ENCODE measurements around the gene OSBPL5.

OSBPL5 gene

GRCh38 chr11:3197044-3197695 lies 32.1 kb upstream of the OSBPL5 start:
- no peak for DNase-seq

GRCh38 chr11:3196161-3197043 lies 31.3 kb upstream of the OSBPL5 start:
- no peak for DNase-seq

DNA sequence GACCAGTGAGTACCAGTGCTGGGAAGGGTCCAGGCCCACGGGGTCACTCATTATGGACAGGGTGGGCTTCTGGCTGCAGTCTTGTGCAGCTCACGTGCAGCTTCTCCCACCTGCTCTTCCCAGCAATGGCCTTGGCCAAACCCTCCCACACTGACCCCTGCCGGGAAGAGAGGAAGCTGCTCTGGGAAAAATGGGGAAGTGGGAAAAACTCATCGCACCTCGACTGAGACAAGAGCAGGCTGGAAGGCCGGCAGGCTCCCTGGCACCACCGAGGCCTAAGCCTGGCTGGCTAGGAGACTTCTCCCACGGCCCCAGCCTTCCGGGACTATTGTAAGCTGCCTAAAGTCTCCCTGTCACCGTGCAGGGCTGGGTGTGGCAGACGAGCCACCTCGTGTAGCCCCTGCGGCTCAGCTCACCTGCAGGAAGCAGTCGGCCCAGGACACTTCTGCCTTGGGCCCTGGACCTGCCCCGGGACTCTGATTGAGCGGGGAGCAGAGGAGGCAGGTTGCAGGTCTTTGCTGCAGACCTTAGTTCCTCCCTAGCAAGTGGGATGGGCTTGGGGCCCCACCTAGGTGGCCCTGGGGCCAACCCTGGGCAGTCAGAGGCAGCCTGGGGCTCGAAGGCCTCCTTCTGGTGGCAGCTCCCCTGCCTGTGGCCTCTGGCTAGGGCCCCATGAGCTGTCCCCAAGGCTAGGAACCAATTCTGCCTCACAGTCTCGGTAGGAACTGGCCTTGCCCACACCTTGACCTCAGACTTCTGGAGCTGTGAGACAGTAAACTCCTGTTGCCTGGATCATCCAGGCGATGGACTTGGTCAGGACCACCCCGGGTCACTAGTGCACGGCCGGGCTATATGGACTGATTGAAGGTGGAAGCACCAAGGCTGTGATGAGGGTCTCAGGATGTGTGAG lies 30.4 kb upstream of the OSBPL5 start:
- DNase-seq: no peak

GRCh38 chr11:3194016-3194816 lies 29.1 kb upstream of the OSBPL5 start:
- DNase-seq: no peak

DNA sequence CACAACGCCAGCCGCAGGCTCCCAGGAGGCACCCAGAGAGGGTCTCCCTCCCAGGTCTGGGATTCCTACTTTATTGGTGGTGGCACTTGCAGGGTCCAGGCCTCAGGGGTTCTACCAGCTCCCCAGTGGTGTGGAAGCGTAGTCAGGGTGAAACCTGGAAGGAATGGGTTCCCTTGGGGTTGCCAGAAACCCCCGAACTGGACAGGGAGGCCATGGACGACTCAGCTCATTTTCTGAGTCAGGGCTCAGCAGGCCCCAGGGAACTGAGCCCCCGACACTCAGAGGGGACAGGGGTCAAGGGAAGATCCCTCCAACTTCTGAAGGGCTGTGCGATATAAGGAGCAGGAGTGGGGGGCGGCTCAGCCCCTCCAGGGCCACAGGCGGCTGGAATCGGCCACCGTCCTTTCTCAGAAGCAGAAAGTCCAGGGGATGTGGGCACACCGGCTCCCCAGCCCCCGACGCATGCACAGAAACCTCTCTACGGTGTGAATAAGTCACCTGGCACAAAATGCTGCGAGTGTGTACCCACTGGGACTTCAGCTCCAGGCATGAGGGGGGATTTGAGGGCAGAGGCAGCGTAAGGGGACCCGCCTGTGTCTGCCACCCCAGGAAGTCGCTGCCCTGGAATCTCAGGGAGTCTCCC lies 28.4 kb upstream of the OSBPL5 start:
- DNase-seq: no peak

DNA sequence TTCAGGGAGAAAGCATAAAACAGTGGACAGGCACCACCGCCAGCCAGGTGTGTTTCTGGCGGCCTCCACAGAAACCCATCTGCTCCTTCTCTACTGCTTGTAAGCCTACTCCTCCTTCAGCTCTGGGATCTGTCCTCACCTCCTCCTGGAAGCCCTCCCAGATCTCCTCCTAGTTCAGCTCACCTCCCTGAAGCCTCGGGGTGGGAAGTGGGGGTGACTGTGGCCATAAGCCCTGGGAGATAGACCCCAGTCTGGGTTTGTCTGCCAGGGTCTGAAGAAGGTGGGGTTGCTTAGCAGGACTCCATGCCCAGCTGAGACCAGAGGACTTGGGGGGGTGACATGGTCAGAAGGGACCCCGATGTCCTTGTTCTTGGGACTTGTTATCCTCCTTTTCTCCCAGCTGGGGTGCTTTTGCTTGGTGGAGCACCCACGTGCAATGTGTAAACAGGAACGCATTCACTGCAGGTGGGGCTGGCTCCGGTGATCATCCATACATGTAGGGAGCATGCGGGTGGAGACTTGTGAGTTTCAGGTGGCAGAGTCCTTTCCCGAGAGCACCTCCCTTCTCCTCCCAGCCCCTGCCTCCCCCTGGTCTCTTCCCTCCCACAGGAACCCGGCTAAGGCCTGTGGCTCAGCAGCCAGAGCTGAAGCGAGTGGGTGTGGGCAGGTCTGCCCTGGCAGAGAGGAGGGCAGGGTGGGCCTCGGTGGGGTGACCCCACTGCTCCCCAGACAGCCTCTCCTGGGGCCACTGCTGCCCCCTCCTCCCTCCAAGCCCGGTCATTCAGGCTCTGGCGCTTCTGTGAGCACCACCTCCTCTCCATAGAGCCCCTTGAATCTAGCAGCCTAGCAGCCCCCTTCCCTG lies 27.6 kb upstream of the OSBPL5 start:
- no peak for DNase-seq

DNA sequence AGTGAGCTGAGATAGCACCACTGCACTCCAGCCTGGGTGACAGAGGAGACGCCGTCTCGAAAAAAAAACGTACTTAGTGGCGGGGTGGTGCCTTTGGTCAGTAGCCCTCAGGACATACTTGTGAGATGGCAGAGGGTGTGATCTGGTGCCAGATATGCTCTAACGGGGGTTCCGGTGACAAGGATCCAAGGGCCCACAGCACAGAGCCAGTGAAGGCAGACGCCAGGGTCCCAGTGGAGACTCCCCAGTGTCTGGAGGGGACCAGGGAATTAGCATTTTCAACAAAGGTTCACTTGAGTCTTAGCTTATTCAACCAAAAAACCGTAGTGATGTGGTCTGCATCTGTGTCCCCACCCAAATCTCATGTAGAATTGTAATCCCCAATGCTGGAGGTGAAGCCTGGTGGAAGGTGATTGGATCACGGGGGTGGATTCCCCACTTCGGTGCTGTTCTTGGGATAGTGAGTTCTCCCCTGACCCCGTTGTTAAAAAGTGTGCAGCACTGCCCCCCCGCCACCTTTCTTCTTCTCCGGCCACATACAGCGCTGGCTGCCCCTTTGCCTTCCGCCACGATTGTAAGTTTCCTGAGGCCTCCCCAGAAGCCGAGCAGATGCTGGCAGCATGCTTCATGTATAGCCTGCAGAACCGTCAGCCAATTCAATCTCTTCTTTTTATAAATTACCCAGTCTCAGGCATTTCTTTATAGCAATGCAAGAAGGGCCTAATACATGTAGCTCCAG lies 26.6 kb upstream of the OSBPL5 start:
- DNase-seq: no peak

DNA sequence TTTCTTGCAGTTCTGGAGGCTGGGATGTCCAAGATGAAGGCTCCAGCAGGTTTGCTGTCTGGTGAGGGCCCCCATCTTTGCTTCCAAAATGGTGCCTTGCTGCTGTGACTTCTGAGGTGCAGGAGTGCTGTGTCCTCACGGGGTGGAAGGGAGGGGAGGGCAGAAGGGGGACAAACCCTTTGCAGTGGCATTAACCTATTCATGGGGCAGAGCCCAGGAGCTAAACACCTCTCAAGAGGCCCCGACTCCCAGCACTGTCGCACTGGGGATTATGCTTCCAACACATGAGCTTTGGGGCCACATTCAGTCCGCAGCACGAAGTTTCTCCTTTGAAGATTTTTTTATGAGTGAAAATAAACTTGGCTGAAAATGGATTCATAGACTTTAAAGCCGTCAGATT lies 25.5 kb upstream of the OSBPL5 start:
- DNase-seq: no peak

GRCh38 chr11:3189886-3190583 lies 24.9 kb upstream of the OSBPL5 start:
- no peak for DNase-seq

GRCh38 chr11:3189196-3189843 lies 24.2 kb upstream of the OSBPL5 start:
- no peak for DNase-seq

DNA sequence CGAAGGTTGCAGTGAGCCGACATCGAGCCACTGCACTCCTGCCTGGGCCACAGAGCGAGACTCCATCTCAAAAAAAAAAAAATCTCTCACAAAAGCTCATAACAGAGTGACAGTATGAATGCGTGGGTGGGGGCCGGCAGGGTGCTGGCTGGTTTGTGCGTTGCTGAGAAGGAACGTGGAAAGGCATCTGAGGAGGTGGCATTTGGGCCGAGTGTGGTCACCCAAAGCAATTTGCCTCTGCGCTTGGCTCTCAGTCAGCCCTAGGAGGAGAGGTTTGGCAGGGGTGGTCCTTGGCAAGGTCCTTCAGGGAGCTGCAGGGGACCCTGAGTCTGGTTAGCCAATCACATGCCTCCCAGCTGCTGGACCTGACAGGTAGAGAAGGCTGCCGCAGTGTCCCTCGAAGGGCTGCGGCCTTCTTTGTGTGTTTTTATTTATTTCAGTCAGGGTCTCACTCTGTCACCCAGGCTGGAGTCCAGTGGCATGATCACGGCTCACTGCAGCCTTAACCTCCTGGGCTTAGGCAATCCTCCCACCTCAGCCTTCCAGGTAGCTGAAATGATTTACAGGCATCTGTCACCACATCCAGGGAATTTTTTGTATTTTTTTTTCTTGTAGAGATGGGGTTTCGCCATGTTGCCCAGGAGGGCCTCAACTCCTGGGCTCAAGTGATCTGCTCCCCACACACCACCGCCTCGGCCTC lies 23.5 kb upstream of the OSBPL5 start:
- no peak for DNase-seq

- no peak for DNase-seq
Observed at GRCh38 chr11:3186166-3186953, 21.2 kb upstream of the OSBPL5 start.

GRCh38 chr11:3184732-3185347 lies 19.7 kb upstream of the OSBPL5 start:
- no peak for DNase-seq

DNA sequence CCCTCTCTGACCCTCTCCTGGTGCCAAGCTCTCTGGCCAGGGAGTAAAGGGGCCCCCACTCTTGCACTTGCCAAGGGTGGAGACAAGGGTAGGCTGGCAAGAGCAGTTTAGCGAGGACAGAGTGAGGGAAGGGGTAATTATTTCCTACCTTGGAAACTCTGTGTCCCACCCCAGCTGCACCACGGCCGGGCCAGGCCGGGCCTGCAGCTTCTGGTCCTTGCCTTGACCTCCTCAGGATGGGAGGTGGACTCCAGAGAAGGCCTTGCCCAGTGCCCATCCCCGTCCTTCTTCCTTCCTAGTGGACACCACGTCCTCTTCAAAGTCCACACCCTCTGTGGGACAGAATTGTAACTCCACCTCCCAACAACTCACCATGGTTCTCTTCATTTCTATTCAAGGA lies 18.4 kb upstream of the OSBPL5 start:
- no peak for DNase-seq

DNA sequence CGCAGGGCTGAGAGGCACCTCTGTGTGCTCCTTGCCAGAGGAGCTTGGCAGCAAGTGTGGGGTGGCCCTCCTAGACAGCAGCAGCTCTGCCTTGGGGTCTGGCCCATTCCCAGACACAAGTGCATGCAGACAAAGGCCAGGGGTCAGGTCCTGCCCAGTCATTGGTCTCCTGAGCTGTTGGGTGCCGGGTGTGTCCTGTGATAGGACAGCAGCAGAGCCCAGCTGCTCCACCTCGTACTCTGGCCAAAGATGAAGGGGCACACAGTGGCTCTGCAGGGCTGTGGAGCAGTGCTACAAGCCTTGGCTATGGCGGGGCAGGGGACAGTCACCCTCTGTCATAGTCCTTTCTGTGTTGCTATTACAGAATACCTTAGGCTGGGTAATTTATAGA lies 17.3 kb upstream of the OSBPL5 start:
- DNase-seq: no peak

GRCh38 chr11:3181725-3182461 lies 16.8 kb upstream of the OSBPL5 start:
- no peak for DNase-seq

Measured in T-helper 1 cell (primary cell).